A172 (cell line): ENCODE data around the gene TCHP. TPM values are rescaled to one million over a fixed set of nuclear protein-coding genes. Genes with fewer than 3 reads are reported as not detected.

ENCODE experiments used
- DNase-seq: peaks from one replicate; pipeline ENCODE4 v3.0.0-alpha.2; 2015; ENCODE audit warnings: low spot score
- total RNA-seq: library from RNA; depleted of rRNA; stranded (reverse); fragments of >200 nt; shearing (Covaris generic); gene quantifications from 2 replicates; pipeline ENCODE4 v1.2.3, GENCODE V29; 2014

Gene TCHP
- total RNA-seq, 1 experiment from 2014 or later = 21.9 TPM

DNA sequence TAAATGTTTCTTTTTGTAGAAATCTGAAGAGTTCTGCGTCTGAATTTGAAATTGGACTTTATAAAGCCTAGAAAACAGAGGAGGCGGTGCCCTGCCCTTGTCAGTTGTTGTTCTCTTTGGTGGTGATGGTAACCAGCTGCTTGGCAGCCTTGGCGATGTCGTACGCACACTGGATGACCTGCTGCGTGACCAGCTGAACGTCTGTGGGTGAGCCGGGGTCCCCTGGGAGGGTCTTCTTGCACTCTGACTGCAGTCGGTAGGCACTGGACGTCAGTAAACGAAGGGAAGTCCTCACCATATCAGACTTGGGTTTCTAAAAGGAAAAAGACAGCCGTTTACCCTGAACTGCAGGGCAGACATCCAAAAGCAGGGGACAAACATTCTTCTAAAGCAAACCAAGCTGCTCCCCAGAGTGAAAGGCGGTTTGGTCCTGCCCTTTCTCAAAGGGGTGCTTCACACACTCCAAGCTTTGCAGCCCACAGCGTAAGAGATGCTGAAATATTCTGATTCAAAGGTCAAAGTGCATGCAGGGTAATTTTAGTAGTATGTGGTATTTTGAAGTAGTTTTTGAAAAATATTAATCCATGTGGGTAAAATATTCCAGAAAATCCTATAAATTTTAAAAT lies 32.9 kb downstream of the TCHP start:
- no peak for DNase-seq

DNA sequence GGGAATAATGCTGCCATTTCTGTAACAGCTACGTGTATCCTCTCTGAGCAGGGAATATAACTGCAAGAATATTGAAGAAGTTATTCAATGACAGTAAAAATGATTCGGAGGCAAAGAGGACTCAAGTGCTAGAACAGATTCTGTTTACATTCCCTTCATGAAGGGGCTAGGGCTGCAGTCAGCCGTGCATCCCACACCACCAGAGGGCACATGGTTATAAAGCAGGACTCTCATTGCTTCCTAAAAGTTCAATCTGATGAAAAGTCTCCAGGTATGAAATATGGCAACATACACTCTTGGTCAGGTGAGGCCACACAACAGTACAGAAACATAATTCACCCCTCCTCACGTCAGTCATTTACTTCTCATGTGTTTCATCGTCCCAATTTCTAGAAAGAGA lies 34.0 kb downstream of the TCHP start:
- peak; percentile 25 for DNase-seq

DNA sequence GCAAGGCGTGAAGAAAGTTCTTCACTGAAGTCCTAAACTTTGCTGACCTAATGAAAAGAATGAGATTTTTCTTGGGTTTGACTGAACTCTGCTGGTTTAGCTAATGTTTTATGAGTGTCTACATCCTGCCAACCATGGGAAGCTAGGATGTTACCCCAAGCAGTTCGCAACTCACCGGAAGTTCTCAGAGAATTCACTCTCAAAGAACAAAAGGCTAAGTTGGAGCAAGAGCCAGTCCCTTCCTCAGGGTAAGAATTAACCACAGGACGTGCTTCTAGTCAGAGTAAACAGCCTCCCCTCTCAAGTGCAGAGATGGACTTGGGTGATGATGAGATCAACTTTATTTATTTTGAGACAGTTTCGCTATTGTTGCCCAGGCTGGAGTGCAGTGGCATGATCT lies 37.3 kb downstream of the TCHP start:
- no peak for DNase-seq

DNA sequence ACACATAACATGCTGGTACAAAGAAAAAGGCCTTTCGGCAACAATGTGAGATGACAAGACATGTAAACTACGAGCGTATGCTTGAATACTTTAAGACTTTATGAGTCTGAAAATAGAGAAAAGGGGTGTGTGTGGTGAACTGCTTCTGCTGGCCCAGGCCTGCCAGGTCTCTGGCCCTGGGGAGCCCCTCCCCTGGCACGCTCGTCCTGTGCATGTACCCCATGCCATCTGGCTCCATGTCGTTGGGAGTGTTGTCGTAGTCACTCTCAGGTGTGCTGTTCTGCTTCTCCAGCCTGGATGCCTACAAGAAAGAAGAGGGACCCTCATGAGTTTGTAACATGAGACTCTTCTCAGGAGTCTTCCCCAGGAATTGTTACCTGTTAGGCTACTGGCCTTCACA lies 38.9 kb downstream of the TCHP start:
- DNase-seq = no peak

DNA sequence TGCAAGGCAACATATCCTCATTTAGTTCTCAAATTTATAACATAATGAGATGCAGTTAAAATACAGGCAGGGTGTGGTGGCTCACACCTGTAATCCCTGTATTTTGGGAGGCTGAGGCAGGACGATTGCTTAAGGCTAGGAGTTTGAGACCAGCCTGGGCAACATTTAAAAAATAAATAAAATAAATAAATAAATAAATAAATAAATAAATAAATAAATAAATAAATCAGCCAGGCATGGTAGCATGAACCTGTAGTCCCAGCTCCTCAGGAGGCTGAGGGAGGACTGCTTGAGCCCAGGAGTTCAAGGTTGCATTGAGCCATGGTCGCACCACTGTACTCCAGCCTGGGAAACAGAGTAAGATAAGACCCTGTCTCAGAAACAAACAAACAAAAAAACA lies 39.4 kb downstream of the TCHP start:
- DNase-seq = no peak

DNA sequence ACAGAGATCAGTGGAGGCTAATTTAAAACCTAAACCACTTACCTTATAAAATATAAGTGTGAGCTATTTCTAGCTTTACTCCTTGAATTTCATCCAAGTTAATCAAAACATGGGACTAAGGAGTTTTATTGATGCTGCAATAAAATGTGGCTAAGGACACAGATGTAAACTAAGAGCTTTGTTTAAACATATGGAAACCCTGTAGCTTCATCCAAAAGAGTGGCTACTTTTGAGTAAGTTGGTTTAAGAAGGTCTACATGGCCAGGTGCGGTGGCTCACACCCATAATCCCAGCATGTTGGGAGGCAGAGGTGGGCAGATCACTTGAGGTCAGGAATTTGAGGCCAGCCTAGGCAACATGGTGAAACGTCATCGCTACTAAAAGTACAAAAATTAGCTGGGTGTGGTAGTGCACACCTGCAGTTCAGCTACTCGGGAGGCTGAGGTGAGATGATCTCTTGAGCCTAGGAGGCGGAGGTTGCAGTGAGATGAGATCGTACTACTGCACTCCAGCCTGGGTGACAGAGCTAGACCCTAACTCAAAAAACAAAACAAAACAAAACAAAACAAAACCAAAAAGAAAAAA lies 40.4 kb downstream of the TCHP start:
- no peak for DNase-seq

DNA sequence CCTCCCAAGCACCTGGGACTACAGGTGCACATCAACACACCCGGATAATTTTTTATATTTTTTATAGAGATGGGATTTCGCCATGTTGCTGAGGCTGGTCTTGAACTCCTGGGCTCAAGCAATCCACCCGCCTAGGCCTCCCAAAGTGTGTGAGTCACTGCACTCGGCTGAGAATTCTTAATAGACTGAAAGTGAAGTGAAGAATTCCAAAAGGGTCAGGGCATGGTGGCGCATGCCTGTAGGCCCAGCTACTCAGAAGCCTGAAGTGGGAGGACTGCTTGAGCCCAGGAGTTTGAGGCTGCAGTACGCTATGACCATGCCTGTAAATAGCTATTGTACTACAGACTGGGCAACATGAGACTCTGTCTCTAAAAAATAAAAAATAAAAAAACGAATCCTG lies 43.7 kb downstream of the TCHP start:
- no peak for DNase-seq

DNA sequence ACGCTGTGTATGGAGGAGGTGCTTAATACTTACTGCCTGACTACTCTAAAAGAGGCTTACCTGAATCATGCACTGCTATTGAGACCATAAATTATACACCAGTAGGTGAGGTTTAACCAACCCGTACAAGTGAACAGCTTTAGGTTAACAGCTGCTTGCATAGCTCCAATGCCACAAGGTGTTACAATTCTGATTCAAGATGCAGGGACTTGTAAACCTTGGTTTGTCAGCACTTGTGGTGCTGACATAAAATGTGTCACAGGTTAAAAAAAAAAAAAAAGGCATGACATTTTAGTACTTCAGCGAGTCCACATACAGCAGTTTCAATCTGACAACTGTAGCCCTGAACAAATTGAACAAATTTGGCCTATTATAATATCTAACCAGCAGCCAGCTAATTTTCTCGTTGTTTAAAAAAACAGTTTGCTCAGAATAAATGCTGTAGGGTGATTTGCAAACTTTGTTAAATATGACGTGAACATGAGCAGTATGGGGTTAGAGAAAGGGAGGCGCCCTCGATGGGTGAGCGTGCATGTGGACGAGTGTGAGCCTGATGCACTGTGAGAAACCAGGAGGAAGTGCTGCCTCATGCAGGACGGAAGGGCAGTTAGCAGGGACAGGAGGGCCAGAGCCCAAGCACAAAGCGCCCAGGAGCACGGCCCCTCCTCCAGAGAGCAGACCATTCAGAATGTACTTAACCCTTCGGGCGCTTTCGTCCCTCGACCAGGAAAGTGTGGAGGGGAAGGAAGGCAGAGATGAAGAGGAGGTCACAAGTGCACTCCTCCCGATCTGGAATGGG lies 44.7 kb downstream of the TCHP start:
- peak; percentile 18 for DNase-seq

DNA sequence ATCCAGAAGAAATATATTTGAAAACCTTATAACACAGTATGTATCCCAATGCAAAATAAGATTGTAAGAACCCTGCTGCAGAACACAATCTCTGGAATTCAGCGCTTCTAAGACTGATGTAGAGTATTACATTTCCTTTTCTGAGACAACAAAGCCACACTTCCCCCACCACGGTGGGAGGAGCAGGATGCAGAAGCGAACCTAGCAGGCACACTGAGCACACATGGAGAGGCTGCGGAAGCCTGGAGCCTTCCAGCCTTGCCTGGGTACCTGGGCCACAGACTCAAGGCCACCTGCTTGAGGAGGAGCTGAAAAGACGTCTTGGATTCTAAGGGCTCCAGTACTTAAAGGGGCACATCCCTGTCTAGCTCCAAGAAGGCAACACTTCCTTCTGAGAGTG lies 46.4 kb downstream of the TCHP start:
- peak; percentile 18 for DNase-seq

DNA sequence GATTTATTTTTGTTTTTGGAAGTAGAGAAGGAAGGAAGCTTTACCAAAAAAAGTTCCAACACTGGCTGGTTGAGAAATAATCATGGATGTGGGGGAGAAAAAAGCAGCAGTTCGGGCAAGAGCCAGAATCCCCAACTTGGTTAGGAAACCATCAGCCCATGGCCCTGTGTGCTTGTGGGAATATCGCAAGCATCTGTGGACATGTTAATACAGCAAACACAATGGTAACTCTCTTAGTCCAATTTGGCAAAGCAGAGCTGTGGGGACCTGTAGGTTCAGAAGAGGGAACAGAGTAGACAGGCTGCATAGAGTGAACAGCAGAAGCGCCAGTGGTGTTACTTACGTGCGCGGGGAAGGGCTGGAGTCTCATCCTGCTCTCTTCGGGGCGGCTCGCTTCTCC lies 46.8 kb downstream of the TCHP start:
- DNase-seq = no peak

DNA sequence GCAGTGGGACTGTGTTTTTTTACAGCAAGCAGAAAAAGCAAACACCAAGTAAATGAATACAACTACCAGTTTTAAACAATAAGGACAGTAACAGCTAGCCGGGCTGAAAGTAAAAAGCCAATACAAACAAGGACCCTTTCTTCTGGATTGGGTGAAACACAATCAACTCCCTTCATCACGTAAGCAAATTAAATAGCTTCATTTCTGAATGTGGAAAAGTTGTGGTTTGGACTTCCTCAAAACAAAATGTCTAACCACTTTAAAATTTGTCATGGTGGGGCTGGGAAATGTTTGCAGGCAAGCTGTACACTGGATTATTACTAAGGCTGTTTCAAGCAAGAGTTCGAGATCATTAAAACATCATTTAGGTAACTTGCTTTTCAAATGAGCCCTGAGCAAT lies 47.4 kb downstream of the TCHP start:
- DNase-seq = peak; percentile 39

DNA sequence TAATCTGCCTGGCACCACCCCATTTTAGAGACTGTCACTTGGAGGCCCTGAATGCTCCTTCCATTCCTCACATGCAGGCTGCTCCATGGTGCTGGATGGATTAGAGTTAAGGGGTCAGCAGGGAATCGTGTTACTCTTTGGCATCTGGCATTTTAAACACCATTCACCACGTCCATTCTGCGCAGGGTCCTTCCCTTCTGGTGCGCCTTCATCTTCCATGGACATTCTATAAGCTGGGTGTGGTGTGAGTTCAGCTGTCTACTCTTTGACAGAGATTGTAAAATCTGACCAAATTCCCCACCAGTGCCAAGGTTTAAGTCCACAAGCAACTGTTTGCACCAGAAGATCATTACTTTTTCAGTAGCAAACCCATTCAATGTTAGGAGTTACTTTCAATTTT lies 48.3 kb downstream of the TCHP start:
- DNase-seq = no peak

DNA sequence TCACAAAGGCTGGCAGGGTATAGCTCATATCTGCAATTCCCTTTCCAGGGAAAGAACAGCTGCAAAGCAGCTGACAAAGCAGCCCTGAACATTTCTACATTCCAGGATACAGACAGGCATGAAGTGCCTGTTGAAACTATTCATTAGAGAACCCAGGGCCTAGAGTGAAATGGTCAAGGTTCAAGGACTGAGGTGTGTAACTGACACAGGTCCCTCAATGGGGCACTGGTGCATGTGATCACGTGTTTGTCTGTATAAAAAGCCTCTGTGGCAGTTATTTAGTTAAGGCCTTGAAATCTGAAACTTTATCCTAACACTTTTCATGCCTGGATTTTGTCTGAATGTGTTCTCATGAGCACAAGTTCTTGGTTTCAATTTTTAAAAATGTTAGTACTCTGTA lies 49.0 kb downstream of the TCHP start:
- peak; percentile 11 for DNase-seq

DNA sequence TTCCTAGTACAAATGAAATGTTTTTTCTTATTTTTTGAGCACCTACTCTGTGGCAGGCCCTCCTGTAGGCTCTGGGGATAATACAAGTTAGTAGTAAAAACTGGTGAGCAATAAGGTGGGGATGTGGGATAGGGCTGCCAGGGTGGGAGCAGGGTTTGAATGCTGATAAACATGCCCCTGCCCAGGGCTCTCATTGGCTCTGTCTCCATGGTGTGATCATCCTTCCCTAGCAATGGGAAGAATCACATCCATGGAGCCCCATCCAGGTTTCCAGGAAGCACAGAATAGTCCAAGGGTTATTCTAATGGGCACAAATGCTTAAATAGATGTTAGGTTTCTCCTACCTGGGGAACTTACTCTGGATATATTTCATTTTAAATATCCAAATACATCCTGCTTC lies 50.6 kb downstream of the TCHP start:
- peak; percentile 31 for DNase-seq

DNA sequence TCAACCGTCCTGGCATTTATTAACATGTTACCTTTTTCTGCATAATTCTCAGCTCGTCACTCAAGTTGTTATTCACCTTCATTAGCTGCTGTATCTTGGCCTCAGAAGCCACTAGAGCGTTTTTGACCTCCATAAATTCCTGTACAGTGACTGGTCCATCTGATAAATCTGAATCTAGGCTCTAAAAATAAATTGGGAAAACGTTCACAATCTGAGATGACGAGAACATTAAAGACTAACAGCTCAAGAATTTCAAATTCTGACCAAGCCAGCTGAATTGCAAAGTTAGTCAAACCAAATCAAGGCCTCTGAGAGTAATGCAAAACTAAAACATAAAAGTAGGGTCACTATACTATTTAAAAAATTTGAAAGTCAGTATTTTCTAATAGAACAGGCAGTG lies 51.1 kb downstream of the TCHP start:
- DNase-seq = peak; percentile 94

DNA sequence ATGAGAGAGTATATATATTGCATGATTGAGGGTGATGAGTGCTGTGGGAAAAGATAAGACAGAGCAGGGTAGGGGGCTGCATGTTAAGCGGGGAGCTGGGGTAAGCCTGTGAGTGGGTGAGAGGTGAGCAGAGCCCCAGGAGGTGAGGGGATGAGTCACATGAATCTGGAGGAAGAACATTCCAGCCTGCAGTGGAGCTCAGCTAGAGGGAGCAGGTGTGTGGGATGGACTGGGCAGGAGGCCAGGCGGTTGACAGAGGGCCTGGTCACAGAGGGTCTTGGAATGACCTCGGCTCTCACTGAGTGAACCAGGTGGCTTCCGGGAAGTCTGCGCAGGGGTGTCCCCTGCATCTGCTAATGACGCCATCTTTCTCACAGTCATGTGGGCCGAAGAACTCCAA lies 51.7 kb downstream of the TCHP start:
- peak; percentile 98 for DNase-seq

DNA sequence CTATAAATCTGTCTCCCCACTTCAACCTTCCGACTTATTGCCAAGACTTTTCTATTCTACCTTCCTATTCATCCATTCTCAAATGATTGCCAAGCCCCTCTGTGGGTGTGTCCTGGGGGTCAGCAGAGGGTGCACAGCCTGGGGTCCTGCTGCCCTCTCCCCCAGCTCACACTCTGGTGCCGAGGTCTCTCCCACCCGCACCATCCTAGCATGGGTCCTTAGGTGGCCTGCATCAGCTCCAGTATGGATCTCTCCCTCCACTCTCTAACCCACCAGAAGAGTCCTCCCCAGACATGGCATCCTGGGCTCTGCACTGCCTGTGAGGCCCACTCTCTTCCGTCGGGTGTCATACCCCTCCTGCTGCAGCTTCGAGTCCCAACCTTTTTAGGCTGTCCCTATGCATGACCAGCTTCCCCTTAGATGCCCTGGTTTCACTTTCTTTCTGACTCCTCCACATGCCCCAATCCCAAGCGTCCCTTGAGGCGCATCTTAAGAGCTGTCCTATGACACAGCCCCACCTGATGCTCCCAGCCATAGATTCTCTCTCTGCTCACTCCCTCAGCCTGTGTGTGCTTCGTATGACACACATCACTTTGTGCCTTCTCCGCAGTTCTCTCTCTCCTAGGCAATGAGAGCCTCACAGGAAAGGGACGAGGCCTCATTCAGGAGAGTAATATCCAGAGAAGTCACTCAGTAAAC lies 52.2 kb downstream of the TCHP start:
- peak; percentile 13 for DNase-seq

DNA sequence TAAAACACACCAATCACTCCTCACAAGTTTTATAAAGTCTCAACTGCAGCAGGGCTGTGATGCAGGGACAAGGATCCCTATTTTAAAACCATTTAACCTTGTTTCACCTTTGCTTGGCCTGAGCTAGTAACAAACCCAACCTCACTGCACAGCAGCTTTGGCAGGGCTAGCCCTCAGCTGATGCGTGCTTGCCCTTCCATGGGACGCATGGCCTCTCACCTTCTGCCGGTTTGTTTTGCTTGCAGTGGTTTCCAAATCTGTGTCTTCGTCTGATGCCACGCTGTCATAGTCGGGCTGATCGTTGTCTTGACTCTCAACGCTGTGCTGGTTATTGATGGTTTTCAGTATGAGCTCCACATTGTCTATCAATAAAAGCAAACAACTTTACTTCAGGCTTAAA lies 52.8 kb downstream of the TCHP start:
- no peak for DNase-seq

DNA sequence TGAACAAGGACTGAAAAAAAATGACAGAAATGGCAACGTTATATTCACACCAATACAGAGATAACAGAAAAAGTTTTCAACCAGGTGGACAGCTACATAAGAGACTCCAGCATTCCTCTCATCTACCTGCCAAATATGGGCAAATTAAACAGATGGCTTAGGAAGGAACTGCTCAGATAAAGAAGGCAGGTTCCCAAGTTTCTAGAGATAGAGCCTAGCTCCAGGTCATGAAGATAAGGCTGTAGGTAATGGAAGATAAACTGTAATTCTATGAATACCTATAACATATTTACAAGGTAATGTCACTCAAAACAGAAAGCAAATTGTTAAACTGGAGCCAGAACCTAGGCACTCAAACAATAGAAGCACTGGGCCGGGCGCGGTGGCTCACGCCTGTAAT lies 53.6 kb downstream of the TCHP start:
- no peak for DNase-seq

DNA sequence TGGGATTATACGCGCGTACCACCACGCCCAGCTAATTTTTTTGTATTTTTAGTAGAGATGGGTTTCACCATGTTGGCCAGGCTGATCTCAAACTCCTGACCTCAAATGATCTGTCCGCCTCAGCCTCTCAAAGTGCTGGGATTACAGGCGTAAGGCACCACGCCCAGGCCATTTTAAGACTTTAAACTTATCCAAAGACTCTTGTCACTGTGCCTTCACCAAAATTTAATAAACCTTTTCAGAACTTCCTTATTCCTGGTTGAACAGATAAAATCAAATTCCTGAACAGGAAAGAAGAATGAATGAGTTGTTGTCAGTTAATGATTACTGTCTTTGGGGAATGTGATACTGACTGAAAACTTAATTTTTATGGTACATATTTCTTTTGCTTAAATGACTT lies 58.3 kb downstream of the TCHP start:
- no peak for DNase-seq

DNA sequence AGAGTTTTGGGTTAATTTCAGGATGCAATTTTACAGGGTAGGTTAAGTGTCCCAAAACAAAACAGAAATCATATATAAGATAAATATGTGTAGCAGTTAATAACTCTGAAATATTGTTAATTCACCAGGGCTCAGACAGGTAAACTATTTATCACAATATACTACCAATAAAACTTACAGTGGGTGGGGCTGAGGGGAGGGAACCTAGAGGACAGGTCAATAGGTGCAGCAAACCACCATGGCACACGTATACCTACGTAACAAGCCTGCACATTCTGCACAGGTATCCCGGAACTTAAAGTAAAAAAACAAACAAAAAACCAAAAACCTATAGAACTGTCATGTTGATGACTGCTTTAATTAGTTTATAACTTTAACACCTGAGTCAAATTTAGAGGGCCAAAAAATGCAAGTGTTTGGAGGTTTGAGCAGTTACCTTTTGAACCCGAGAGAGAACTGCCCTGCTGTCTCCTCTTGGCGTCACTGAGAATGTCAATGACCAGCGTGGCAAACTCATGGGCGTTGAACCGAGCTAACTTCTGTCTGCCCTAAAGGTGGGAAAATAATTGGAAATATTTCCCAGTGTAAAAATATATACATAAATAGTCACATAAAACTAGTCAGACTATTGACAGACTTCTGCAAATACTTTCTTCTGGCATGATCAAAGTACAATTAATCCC lies 59.5 kb downstream of the TCHP start:
- no peak for DNase-seq

DNA sequence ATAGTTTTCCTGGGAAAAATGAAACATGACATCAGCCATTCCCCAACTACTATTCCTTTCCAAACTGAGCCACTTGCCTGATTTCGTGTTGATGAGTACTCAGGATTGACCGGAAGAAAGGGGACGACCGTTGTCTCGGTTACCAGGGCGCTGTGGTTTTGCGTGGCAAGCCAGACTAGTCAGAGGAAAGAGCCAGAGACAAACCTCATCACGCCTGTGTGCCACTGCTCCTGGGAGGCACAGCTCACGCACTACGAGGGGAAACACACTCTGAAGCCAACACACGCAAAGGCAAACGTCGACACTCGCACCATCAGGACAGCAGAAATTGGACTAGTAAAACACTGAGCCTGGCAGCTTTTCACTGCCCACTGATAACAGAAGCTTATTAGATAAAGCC lies 61.1 kb downstream of the TCHP start:
- DNase-seq = peak; percentile 83
